Raji (cell line): ENCODE measurements around the gene CPVL.

Source experiments
- POLR2A ChIP-seq: IDR thresholded peaks from 2 replicates; pipeline ENCODE4 v1.6.1; 2011; ENCODE audit warnings: low read depth, low read length, control low read depth; ENCODE audit not compliant: insufficient read depth

CPVL gene

GRCh38 chr7:29115753-29116152 is 30.6 kb downstream of the CPVL start:
- no peak for TF ChIP-seq POLR2A

- TF ChIP-seq POLR2A: no peak
Observed at GRCh38 chr7:29115130-29115687, 31.1 kb downstream of the CPVL start.

GRCh38 chr7:29113384-29114102 is 32.8 kb downstream of the CPVL start:
- no peak for TF ChIP-seq POLR2A

- no peak for TF ChIP-seq POLR2A
Observed at GRCh38 chr7:29112721-29113120, 33.6 kb downstream of the CPVL start.

GRCh38 chr7:29109899-29110298 is 36.4 kb downstream of the CPVL start:
- no peak for TF ChIP-seq POLR2A

- TF ChIP-seq POLR2A: no peak
Observed at GRCh38 chr7:29109358-29109757, 37.0 kb downstream of the CPVL start.

GRCh38 chr7:29107056-29107455 is 39.3 kb downstream of the CPVL start:
- no peak for TF ChIP-seq POLR2A

GRCh38 chr7:29106669-29106988 is 39.7 kb downstream of the CPVL start:
- no peak for TF ChIP-seq POLR2A

GRCh38 chr7:29105752-29106668 is 40.3 kb downstream of the CPVL start:
- no peak for TF ChIP-seq POLR2A

GRCh38 chr7:29105191-29105590 is 41.1 kb downstream of the CPVL start:
- no peak for TF ChIP-seq POLR2A

- no peak for TF ChIP-seq POLR2A
Observed at GRCh38 chr7:29102558-29103151, 43.7 kb downstream of the CPVL start.

GRCh38 chr7:29100924-29101323 is 45.4 kb downstream of the CPVL start:
- TF ChIP-seq POLR2A: no peak

GRCh38 chr7:29099896-29100847 is 46.2 kb downstream of the CPVL start:
- no peak for TF ChIP-seq POLR2A

- no peak for TF ChIP-seq POLR2A
Observed at GRCh38 chr7:29096446-29096730, 49.9 kb downstream of the CPVL start.
